UCSD-AML1 (cell line): ENCODE data around the gene CALHM4.

Experiments used
- DNase-seq: peaks from one replicate; lab custom pipeline; 2025; ENCODE audit not compliant: unreplicated experiment; lab: John Stamatoyannopoulos, UW

Gene CALHM4

DNA sequence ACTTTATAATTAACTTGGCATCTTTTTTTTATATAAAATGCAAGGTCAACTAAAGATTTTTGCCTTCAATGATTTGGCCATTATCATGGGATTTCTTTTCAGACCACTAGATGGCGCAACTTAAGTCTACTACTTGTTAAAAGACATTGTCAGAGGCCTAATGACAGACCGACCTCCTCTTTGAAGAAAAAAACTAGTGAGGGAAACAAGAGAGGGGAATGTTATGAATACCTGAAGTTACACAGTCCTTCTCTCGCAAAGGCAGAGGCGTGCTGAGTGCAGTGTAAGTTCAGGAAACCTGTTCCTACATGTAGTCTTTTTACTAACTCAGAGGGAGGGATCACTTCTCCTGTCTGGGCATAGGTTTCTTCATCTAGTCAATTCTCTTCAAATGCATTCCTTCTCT lies 17.3 kb upstream of the CALHM4 start:
- DNase-seq: peak; percentile 14

GRCh38 chr6:116542426-116542825 lies 11.1 kb upstream of the CALHM4 start:
- no peak for DNase-seq

DNA sequence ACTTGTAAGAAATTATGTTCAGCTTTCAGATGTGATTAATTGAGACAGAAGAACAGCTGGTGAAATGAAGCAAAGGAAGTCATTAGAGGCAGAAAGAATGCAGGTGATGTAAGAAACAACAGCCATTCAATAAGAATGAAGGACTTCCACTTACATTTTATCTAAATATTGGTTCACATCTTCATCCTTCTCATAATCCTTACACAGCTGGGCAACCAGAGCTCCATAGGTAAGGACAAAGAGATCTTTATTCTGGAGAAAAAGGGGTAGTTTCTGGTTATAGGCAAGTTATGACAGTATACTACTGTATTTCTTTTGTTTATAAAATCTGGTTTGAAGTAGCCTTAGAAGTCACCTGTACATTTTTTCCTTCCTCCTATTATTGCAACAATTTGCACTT lies 10.4 kb upstream of the CALHM4 start:
- DNase-seq: no peak

GRCh38 chr6:116545651-116546050 lies 7.9 kb upstream of the CALHM4 start, which contains the start of gene TRAPPC3L:
Gene TRAPPC3L, minus strand, starts transcription at chr6:116545684. Its CDS starts 170 bp downstream, at chr6:116545514.
- DNase-seq: no peak

DNA sequence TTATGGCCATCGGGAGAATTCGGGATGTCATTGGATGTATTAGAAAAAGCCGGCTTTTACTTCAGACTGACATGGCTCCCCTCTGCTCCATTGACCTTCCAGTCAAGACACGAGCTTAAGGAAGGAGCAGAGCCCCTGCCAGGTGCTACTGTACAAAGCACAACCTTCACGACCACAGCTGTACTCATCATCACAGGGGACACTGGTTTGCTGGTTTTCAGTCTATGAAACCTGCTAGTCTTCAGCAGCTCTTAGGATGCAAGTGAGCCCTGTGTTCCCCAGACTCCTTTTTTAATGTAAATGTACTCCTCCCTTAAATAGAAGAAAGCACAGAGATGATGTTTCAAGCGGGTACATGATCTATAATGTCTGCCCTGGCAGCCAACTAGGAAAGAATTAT lies 6.2 kb upstream of the CALHM4 start:
- DNase-seq: no peak

GRCh38 chr6:116550796-116551195 lies 2.8 kb upstream of the CALHM4 start:
- DNase-seq: peak; percentile 8

DNA sequence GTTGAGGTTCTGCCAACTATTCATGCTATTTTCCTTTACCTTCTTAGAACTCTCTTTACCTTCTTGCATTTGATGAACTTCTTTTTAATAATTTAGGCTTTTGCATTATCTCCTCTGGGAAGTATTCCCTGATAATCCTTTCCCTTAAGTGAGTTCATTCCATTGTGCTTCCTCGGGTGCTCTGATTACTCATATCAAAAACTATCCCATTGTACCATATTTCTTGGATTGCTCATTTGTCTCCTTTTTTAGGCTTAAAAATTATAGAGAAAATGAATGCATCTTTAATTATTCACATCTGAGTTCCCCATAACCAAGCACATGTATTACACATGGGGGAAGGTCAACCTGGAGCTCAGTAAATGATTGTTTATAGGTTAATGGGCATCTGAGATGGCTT lies 2.5 kb downstream of the CALHM4 start:
- no peak for DNase-seq

GRCh38 chr6:116556814-116557415 lies 3.4 kb downstream of the CALHM4 start:
- no peak for DNase-seq

DNA sequence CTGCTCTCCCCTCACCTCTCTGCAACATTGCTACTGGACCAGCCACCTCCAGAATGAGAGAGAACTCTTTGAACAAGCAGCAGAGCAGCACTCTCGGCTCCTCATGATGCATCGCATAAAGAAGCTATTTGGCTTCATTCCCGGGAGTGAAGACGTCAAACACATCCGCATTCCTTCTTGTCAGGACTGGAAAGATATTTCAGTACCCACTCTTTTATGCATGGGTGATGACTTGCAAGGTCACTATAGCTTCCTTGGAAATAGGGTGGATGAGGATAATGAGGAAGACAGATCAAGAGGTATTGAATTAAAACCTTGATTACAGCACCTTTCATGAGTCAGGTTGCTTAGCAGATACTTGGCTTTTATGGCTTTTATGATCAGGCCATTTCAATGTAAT lies 4.3 kb downstream of the CALHM4 start:
- DNase-seq: no peak

GRCh38 chr6:116560130-116560529 lies 6.6 kb downstream of the CALHM4 start:
- no peak for DNase-seq

DNA sequence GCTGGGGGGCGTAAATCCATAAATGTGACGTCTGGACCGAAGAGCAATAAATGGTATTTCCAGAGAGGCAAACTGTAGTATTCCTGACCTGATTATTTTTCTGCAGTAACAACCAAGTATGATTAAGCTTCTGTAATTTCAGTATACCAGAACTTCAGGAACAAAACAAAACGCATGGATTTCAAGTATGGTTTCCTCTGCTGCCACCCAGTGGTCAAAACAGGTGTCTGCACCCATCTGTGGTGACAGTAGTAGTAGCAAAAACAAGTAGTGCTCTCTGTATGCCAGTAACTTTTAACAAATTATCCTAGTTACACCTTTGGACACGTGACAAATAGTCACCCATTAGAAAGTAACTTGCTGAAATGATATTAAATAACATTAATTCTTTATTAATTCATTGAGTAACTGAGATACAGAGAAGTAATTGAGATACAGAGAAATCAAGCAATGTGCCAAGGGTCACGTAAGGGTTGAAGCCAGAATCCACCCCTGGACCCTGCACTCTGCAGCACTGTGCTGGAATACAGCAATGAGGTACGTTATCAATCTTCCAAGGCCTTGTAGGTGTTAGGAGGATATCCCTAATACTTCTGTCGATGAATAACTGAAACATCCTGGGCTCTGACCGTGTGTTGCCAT lies 7.9 kb downstream of the CALHM4 start:
- peak; percentile 60 for DNase-seq

DNA sequence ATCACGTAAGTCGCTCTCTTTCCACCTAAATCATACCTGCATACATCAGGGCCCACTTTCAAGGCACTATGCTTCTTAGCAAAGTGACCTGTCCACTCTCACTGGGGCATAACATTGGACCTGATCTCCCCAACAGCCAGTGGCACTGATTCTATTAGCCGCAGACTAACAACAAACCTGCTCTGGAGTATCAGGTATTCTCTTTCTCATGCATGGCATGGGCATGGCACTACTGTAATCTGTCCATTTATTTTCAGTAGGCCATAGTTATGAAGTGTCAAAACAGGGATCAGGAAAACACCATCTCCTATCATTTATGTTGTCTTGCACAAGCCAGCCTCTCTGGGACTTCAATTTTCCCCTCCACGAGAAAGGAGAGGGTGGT lies 8.5 kb downstream of the CALHM4 start:
- DNase-seq: no peak

DNA sequence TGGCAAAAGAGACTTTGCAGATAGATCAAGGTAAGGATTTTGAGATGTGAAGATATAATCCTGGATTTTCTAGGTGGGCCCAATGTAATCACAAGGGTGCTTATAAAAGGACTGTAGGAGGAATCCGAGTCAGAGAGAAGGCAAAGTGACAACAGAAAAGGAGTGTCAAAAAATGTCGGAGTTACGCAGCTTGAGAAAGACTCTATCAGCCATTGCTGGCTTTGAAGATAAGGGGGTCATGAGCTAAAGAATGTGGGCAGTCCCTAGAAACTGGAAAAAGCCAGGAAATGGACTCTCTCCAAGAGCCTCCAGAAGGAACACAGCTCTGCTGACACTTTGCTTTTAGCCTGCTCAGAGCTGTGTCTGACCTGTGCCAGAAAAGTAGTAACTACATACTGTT lies 9.1 kb downstream of the CALHM4 start:
- no peak for DNase-seq

- DNase-seq: no peak
Measured at GRCh38 chr6:116563830-116564229, 10.3 kb downstream of the CALHM4 start.

DNA sequence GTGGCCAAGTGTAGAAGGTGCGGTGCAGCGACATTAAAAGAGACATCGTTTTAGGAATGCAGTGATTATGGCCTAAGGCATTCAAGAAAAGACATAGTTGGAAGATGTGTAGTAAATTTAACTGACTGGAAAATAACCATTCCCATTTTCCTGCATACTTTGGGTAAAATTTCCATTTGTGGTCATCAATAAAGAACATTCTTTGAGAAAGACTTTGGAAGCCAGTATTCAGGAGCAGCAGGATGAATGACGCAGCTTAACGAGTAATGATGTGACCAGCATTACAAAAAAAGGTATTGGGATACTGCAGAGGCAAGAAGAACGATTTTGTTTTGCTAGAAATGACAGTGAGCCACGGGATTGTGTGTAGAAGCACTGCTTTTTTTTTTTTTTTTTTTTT lies 10.8 kb downstream of the CALHM4 start:
- DNase-seq: no peak

DNA sequence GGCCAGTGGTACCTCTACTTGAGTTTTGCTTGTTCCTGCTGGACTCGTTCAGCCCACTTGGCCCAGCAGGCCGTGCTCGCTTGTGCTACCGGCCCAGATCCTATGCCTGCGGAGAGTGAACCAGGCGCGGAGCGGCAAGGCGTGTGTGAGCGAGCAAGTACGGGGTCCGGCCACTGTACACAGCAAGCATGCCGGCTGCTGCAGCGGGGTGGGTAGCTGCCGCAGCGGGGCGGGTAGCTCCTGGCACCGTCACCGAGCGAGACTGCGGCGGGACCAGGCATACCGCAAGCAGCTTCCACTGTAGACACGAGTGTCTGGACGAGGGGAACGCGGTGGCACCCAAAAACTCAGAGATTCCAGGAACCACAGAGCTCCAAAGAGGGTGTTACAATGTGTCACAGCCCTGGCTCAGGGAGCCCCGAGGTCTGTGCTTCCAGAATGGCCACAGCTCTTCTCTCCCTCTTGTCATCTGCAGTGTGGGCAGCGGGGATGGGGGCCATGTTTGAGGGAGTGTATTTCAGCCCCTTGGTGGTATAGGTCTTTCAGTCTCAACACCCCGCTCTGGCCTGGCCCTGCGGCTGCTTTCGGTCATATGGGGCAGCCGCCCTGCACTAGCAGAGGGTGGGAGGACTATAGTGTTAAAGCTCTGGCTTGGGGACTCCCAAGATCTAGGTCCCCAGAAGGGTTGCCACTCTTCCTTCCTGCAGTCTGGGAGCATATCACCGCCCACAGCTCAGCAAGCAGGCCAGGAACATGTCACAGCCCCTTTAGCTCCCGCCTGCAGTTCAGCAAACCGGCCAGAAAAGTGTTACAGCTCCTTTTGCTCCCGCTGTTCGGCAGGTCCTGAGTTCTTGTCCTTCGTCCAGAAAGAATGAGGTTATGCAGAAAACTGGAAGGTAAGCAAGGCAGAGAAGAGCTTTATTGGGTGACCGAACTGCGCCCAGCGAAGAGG lies 11.6 kb downstream of the CALHM4 start:
- DNase-seq: peak; percentile 9

DNA sequence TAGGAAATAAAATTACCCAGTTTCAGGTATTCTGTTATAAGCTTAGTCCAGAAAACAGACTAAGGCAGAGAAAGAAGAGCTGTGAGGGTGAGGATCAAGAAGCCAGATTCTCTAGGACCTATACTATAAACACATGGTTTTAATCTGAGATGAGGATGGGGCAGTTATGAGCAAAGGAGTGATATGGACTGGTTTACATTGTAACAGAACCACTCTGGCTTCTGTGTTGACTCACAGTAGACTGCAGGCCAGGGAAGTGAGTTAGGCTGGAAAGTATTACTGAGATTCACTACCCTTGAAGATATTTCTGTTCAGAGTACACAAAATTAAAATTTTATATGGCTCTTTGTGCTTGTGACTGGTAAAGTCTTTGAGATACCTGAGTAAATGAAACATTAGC lies 14.6 kb downstream of the CALHM4 start:
- no peak for DNase-seq

DNA sequence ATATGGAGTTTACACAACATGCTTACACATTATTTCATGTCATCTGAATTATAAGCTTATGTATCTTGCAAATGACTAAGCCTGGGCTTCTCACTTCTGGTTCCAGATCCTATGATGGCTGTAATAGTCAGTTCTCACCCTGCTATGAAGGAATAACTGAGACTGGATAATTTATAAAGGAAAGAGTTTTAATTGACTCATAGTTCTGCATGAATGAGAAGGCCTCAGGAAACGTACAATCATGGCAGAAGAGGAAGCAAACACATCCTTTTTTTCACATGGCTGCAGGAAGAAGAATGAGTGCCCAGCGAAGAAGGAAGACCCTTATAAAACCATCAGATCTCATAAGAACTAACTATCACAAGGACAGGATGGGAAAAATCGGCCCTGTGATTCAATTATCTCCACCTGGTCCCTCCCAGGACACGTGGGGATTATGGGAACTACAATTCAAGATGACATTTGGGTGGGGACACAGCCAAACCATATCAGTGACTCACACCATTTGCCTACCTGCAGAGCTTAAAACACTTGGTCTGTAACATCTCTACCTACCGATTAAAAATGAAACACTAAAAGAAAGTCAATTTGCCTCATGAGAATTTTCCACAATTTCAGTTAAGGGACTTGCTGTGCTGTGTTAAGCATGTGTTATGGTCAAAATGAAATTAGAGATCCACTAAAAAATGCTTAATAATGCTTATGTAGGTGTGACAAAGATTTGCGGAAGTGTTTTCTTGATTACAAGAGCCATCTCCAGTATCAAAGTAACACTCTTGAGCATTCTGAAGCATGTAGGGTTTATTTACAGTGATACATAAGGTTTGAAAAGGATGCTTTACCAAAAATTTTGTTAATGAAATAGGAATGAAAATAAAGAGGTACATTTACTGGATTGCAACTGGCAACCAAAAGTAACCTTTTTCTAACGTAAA lies 15.5 kb downstream of the CALHM4 start:
- DNase-seq: peak; percentile 8

DNA sequence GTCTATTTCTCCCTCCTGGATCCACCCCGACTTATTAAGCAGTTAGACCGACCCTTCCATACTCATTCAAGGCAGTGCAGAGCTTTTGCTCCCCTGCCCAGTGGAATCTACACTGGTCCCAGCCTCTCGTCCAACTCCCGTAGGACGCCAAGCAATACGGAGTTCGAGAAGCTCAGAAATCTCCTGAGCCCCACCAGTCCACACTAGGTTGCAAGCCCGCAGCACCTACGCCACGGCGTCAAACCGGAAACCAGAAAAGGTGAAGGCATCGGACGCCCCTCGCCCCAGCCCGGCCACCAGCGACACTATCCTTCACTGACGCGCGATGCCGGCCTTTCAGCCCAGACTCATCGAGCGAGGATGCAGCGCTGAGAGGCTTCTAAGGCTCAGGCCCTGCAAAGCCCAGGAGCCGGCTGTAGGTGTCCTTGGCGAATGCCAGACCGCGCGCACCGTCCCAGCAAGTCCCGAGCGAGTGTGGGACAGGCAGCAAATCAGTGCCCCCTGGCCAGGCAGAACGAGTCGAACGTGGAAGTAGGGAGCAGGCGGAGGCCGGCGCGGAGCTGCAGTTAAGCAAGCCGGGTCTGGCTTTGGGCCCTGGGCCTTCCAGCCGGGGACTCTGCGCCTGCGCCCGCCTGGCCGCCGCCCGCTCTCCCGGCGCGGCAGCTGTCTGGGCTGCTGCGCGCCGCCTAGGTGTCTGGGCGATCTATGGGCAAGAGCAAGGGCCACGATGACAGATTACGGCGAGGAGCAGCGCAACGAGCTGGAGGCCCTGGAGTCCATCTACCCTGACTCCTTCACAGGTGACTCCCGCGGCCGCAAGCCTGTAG lies 17.5 kb downstream of the CALHM4 start, which contains the start of gene RWDD1:
Gene RWDD1, plus strand, starts transcription at position 649 of the 827 bp plus-strand sequence. Its CDS starts 79 bp downstream, at position 728.
- peak; percentile 98 for DNase-seq

DNA sequence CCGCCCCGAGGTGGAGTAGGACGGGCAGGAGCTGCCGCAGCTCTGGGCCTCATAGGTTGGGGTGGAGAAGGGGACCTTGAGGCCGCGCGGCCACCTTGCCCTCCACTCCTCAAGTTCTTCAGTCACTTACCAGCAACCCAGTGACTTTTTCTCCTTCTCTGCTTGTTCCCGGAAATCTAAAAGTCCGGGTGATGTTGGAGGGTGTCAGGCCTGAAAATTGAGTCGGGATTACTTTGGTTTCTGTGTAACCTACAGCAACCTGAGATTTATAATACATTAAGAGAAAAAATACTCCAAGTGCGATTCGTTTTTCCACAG lies 18.1 kb downstream of the CALHM4 start:
- DNase-seq: no peak
